ENCODE results near the gene CPXM2. TPM values are rescaled to one million over a fixed set of nuclear protein-coding genes. Genes with fewer than 3 reads are reported as not detected.

CPXM2 gene
- total and polyA plus RNA-seq, 2 experiments from 2014 or later: 14.8 to 19.8 TPM

- no peaks in the 10 kb centered on the region for H3K9me3 ChIP-seq (ENCODE audit: low read depth)
- no peak overlapping the region for H2AFZ ChIP-seq
- no peaks in the 10 kb centered on the region for H3K79me2 ChIP-seq (ENCODE audit: insufficient read depth)
- H3K4me2 ChIP-seq (ENCODE audit: unreplicated experiment): no peak overlapping the region
- no peaks in the 10 kb centered on the region for H3K4me1 ChIP-seq (ENCODE audit: insufficient read depth)
- H4K20me1 ChIP-seq (ENCODE audit: insufficient read depth): no peaks in the 10 kb centered on the region
- no peak overlapping the region for H3K27ac ChIP-seq
- H3K4me3 ChIP-seq: no peak overlapping the region
- DNase-seq: no peak
- peaks cover 3% of the 10 kb centered on the region; the same call in 1 of the 2 replicates for H3K27me3 ChIP-seq (replicated peaks; ENCODE audit: insufficient read depth)
- H3K36me3 ChIP-seq (ENCODE audit: low read depth): no peaks in the 10 kb centered on the region
- TF ChIP-seq EZH2phosphoT487 (IDR thresholded peaks at IDR 0.05; ENCODE audit: insufficient read depth, low read depth): no peak
- no peak for TF ChIP-seq EZH2 (IDR thresholded peaks at IDR 0.05; ENCODE audit: insufficient read depth, poor library complexity, severe bottlenecking)
- no peak overlapping the region for H3K9ac ChIP-seq
- in situ Hi-C loops (cut with MboI): no loop called here
- 67 to 73% methylated on average over 4 of the region's 4 CpGs for WGBS, 2 experiments (ENCODE audit: low coverage in 1 of 2, low lambda C conversion rate in 2 of 2, missing lambda C conversion rate in 2 of 2)
- no peaks in the 10 kb centered on the region for H3K9me2 ChIP-seq (ENCODE audit: insufficient read depth)
- H3F3A ChIP-seq (ENCODE audit: insufficient read depth): no peaks in the 10 kb centered on the region
These were observed 4.8 kb upstream of the CPXM2 start for GRCh38 chr10:123896246-123896927.

- H3F3A ChIP-seq (ENCODE audit: insufficient read depth): no peaks in the 10 kb centered on the region
- no peak for DNase-seq
- H2AFZ ChIP-seq: no peak overlapping the region
- no peaks in the 10 kb centered on the region for H3K79me2 ChIP-seq (ENCODE audit: insufficient read depth)
- no peaks in the 10 kb centered on the region for H3K4me1 ChIP-seq (ENCODE audit: insufficient read depth)
- 90 to 93% methylated on average over 7 to 8 of the region's 8 CpGs for WGBS, 2 experiments (ENCODE audit: low coverage in 1 of 2, low lambda C conversion rate in 2 of 2, missing lambda C conversion rate in 2 of 2)
- no peak overlapping the region for H3K27ac ChIP-seq
- no peak overlapping the region for H3K4me3 ChIP-seq
- no peaks in the 10 kb centered on the region for H3K9me3 ChIP-seq (ENCODE audit: low read depth)
- in situ Hi-C loops (cut with MboI): no loop called here
- H3K9ac ChIP-seq: no peak overlapping the region
- H4K20me1 ChIP-seq (ENCODE audit: insufficient read depth): no peaks in the 10 kb centered on the region
- H3K4me2 ChIP-seq (ENCODE audit: unreplicated experiment): no peak overlapping the region
- TF ChIP-seq EZH2phosphoT487 (IDR thresholded peaks at IDR 0.05; ENCODE audit: insufficient read depth, low read depth): no peak
- no peak for TF ChIP-seq EZH2 (IDR thresholded peaks at IDR 0.05; ENCODE audit: insufficient read depth, poor library complexity, severe bottlenecking)
- peaks cover 3% of the 10 kb centered on the region; the same call in 1 of the 2 replicates for H3K27me3 ChIP-seq (replicated peaks; ENCODE audit: insufficient read depth)
- no peaks in the 10 kb centered on the region for H3K36me3 ChIP-seq (ENCODE audit: low read depth)
- no peaks in the 10 kb centered on the region for H3K9me2 ChIP-seq (ENCODE audit: insufficient read depth)
These were observed 2.0 kb upstream of the CPXM2 start for GRCh38 chr10:123893651-123894050.

GRCh38 chr10:123890756-123891143 lies 857 bp downstream of the CPXM2 start:
- Histone ChIP-seq H3K79me2 (ENCODE audit: insufficient read depth) (no peaks in the 10 kb centered on the region), H3F3A (ENCODE audit: insufficient read depth) (no peaks in the 10 kb centered on the region), H3K9ac (peak overlapping the region; percentile 61), H3K27me3 (replicated peaks; ENCODE audit: insufficient read depth) (peaks cover 3% of the 10 kb centered on the region; the same call in 1 of the 2 replicates), H2AFZ (peak overlapping the region; percentile 77), H3K9me2 (ENCODE audit: insufficient read depth) (no peaks in the 10 kb centered on the region), H3K4me1 (ENCODE audit: insufficient read depth) (no peaks in the 10 kb centered on the region), H4K20me1 (ENCODE audit: insufficient read depth) (no peaks in the 10 kb centered on the region), H3K4me2 (ENCODE audit: unreplicated experiment) (peak overlapping the region; percentile 43), H3K36me3 (ENCODE audit: low read depth) (no peaks in the 10 kb centered on the region), H3K9me3 (ENCODE audit: low read depth) (no peaks in the 10 kb centered on the region), H3K4me3 (peak overlapping the region; percentile 68), H3K27ac (no peak overlapping the region)
- in situ Hi-C loops (cut with MboI): no loop called here
- TF ChIP-seq EZH2 (IDR thresholded peaks at IDR 0.05; ENCODE audit: insufficient read depth, poor library complexity, severe bottlenecking): no peak
- TF ChIP-seq EZH2phosphoT487 (IDR thresholded peaks at IDR 0.05; ENCODE audit: insufficient read depth, low read depth): no peak
- DNase-seq: peak; percentile 37
- WGBS, 2 experiments (ENCODE audit: low coverage in 1 of 2, low lambda C conversion rate in 2 of 2, missing lambda C conversion rate in 2 of 2): 15% methylated on average over 6 of the region's 6 CpGs

- Histone ChIP-seq H3F3A (ENCODE audit: insufficient read depth) (no peaks in the 10 kb centered on the region), H3K9ac (peak overlapping the region; percentile 61), H3K79me2 (ENCODE audit: insufficient read depth) (no peaks in the 10 kb centered on the region), H3K4me2 (ENCODE audit: unreplicated experiment) (peak overlapping the region; percentile 43), H3K36me3 (ENCODE audit: low read depth) (no peaks in the 10 kb centered on the region), H3K9me2 (ENCODE audit: insufficient read depth) (no peaks in the 10 kb centered on the region), H3K27me3 (replicated peaks; ENCODE audit: insufficient read depth) (peaks cover 3% of the 10 kb centered on the region; the same call in 1 of the 2 replicates), H2AFZ (peak overlapping the region; percentile 77), H3K4me3 (peak overlapping the region; percentile 68), H4K20me1 (ENCODE audit: insufficient read depth) (no peaks in the 10 kb centered on the region), H3K9me3 (ENCODE audit: low read depth) (no peaks in the 10 kb centered on the region), H3K27ac (no peak overlapping the region), H3K4me1 (ENCODE audit: insufficient read depth) (no peaks in the 10 kb centered on the region)
- peak; percentile 33 for DNase-seq
- in situ Hi-C loops (cut with MboI): no loop called here
- no peak for TF ChIP-seq EZH2phosphoT487 (IDR thresholded peaks at IDR 0.05; ENCODE audit: insufficient read depth, low read depth)
- no peak for TF ChIP-seq EZH2 (IDR thresholded peaks at IDR 0.05; ENCODE audit: insufficient read depth, poor library complexity, severe bottlenecking)
- 39 to 42% methylated on average over 8 of the region's 8 CpGs for WGBS, 2 experiments (ENCODE audit: low coverage in 1 of 2, low lambda C conversion rate in 2 of 2, missing lambda C conversion rate in 2 of 2)
These were observed 1.4 kb downstream of the CPXM2 start for GRCh38 chr10:123890226-123890625.
